BLaER1 (cell line): ENCODE data around the gene KHNYN.

Source experiments
- H3K27ac ChIP-seq: shearing (Covaris generic); formaldehyde crosslinking; 2 replicates; pipeline ENCODE4 v1.8.1; 2022
- H3K27me3 ChIP-seq: shearing (Covaris generic); formaldehyde crosslinking; 2 replicates; pipeline ENCODE4 v1.8.1; 2022
- H3K36me3 ChIP-seq: shearing (Covaris generic); formaldehyde crosslinking; 2 replicates; pipeline ENCODE4 v1.8.1; 2022
- H3K4me1 ChIP-seq: shearing (Covaris generic); formaldehyde crosslinking; 2 replicates; pipeline ENCODE4 v1.8.1; 2022
- H3K4me2 ChIP-seq: shearing (Covaris generic); formaldehyde crosslinking; 2 replicates; pipeline ENCODE4 v1.8.1; 2022
- H3K4me3 ChIP-seq: shearing (Covaris generic); formaldehyde crosslinking; 2 replicates; pipeline ENCODE4 v1.8.1; 2022
- H3K9ac ChIP-seq: shearing (Covaris generic); formaldehyde crosslinking; 2 replicates; pipeline ENCODE4 v1.8.1; 2022
- H3K9me3 ChIP-seq: shearing (Covaris generic); formaldehyde crosslinking; 2 replicates; pipeline ENCODE4 v1.8.1; 2022
- H4K20me1 ChIP-seq: shearing (Covaris generic); formaldehyde crosslinking; 2 replicates; pipeline ENCODE4 v1.8.1; 2022
- Cebpa-rat ChIP-seq: shearing (Covaris generic); IDR thresholded peaks from 2 replicates; pipeline ENCODE4 v1.8.1; 2022

Gene KHNYN

GRCh38 chr14:24411443-24412389, 18.0 kb upstream of the KHNYN start:
- Histone ChIP-seq H4K20me1 (0 out of 2 replicates have a peak, but pooled peaks cover 8% of the 10 kb centered on the region), H3K9ac (0 out of 2 replicates have a peak overlapping the region, but pooled peaks have one; percentile 10), H3K4me1 (peaks cover 67% of the 10 kb centered on the region), H3K27ac (0 out of 2 replicates have a peak overlapping the region, but pooled peaks have one; percentile 6), H3K4me2 (peak overlapping the region; percentile 92), H3K27me3 (no peaks in the 10 kb centered on the region), H3K4me3 (no peak overlapping the region), H3K36me3 (peaks cover 81% of the 10 kb centered on the region), H3K9me3 (no peaks in the 10 kb centered on the region)
- no peak for TF ChIP-seq Cebpa-rat

GRCh38 chr14:24414077-24414476, 15.7 kb upstream of the KHNYN start:
- Histone ChIP-seq H3K36me3 (peaks cover 58% of the 10 kb centered on the region), H3K9me3 (no peaks in the 10 kb centered on the region), H3K27ac (no peak overlapping the region), H3K9ac (no peak overlapping the region), H3K4me2 (no peak overlapping the region), H3K4me1 (peaks cover 64% of the 10 kb centered on the region), H3K27me3 (no peaks in the 10 kb centered on the region), H3K4me3 (no peak overlapping the region), H4K20me1 (0 out of 2 replicates have a peak, but pooled peaks cover 8% of the 10 kb centered on the region)
- no peak for TF ChIP-seq Cebpa-rat

GRCh38 chr14:24414732-24415420, 14.9 kb upstream of the KHNYN start:
- H3K4me1 ChIP-seq: peaks cover 56% of the 10 kb centered on the region

GRCh38 chr14:24415421-24416253, 14.1 kb upstream of the KHNYN start:
- H3K4me3 ChIP-seq: no peak overlapping the region
- no peaks in the 10 kb centered on the region for H3K9me3 ChIP-seq
- H3K4me2 ChIP-seq: peak overlapping the region; percentile 93
- no peaks in the 10 kb centered on the region for H3K27me3 ChIP-seq
- peaks cover 53% of the 10 kb centered on the region for H3K36me3 ChIP-seq
- no peak overlapping the region for H3K9ac ChIP-seq
- H3K27ac ChIP-seq: peak overlapping the region; percentile 65; the same call in 1 of the 2 replicates
- H3K4me1 ChIP-seq: peaks cover 48% of the 10 kb centered on the region
- no peaks in the 10 kb centered on the region for H4K20me1 ChIP-seq
- TF ChIP-seq Cebpa-rat: no peak

More at GRCh38 chr14:24414732-24415420, 14.9 kb upstream of the KHNYN start:
- Histone ChIP-seq H3K36me3 (peaks cover 58% of the 10 kb centered on the region), H3K4me3 (no peak overlapping the region), H3K27ac (no peak overlapping the region), H3K9me3 (no peaks in the 10 kb centered on the region), H3K9ac (no peak overlapping the region), H4K20me1 (0 out of 2 replicates have a peak, but pooled peaks cover under 1% of the 10 kb centered on the region), H3K4me2 (no peak overlapping the region), H3K27me3 (no peaks in the 10 kb centered on the region)
- TF ChIP-seq Cebpa-rat: no peak

- Histone ChIP-seq H3K9me3 (no peaks in the 10 kb centered on the region), H3K36me3 (peaks cover 46% of the 10 kb centered on the region)
These were observed 13.4 kb upstream of the KHNYN start for GRCh38 chr14:24416254-24416931.

GRCh38 chr14:24416932-24417619, 12.7 kb upstream of the KHNYN start:
- H3K4me3 ChIP-seq: peak overlapping the region; percentile 38
- H3K4me1 ChIP-seq: peaks cover 43% of the 10 kb centered on the region
- peak overlapping the region; percentile 65 for H3K27ac ChIP-seq
- no peak for TF ChIP-seq Cebpa-rat
- no peaks in the 10 kb centered on the region for H4K20me1 ChIP-seq
- no peaks in the 10 kb centered on the region for H3K9me3 ChIP-seq
- H3K4me2 ChIP-seq: peak overlapping the region; percentile 93
- no peaks in the 10 kb centered on the region for H3K27me3 ChIP-seq
- peaks cover 39% of the 10 kb centered on the region for H3K36me3 ChIP-seq
- peak overlapping the region; percentile 34; the same call in 1 of the 2 replicates for H3K9ac ChIP-seq

More at GRCh38 chr14:24416254-24416931, 13.4 kb upstream of the KHNYN start:
- Histone ChIP-seq H3K4me3 (0 out of 2 replicates have a peak overlapping the region, but pooled peaks have one; percentile 38), H4K20me1 (no peaks in the 10 kb centered on the region), H3K4me1 (peaks cover 43% of the 10 kb centered on the region), H3K27ac (peak overlapping the region; percentile 65), H3K4me2 (peak overlapping the region; percentile 93), H3K27me3 (no peaks in the 10 kb centered on the region), H3K9ac (0 out of 2 replicates have a peak overlapping the region, but pooled peaks have one; percentile 34)
- TF ChIP-seq Cebpa-rat: no peak

- Histone ChIP-seq H3K4me2 (peak overlapping the region; percentile 93), H3K27me3 (no peaks in the 10 kb centered on the region), H3K4me3 (no peak overlapping the region), H3K9me3 (no peaks in the 10 kb centered on the region), H3K36me3 (peaks cover 30% of the 10 kb centered on the region), H3K27ac (no peak overlapping the region), H4K20me1 (no peaks in the 10 kb centered on the region), H3K4me1 (peaks cover 51% of the 10 kb centered on the region), H3K9ac (no peak overlapping the region)
- TF ChIP-seq Cebpa-rat: no peak
These were observed 11.8 kb upstream of the KHNYN start for GRCh38 chr14:24417832-24418491.

GRCh38 chr14:24418492-24418873, 11.3 kb upstream of the KHNYN start:
- Histone ChIP-seq H3K9me3 (no peaks in the 10 kb centered on the region), H3K27me3 (0 out of 2 replicates have a peak, but pooled peaks cover 4% of the 10 kb centered on the region), H3K4me1 (peaks cover 57% of the 10 kb centered on the region), H3K4me2 (peak overlapping the region; percentile 93; the same call in 1 of the 2 replicates), H4K20me1 (no peaks in the 10 kb centered on the region), H3K36me3 (peaks cover 25% of the 10 kb centered on the region), H3K4me3 (no peak overlapping the region), H3K27ac (no peak overlapping the region), H3K9ac (no peak overlapping the region)
- no peak for TF ChIP-seq Cebpa-rat
